Neural cell (in vitro differentiated cells): ENCODE measurements around the gene POLK. TPM values are rescaled to one million over a fixed set of nuclear protein-coding genes. Genes with fewer than 3 reads are reported as not detected.
"Not testable (repeated sequence)": the region's sequence is repeated elsewhere in the genome, so short reads cannot be mapped to it uniquely, and the experiment has no call there.

Source experiments
- H2AFZ ChIP-seq: fragments of 200-600, 300-800 bp; sonication (generic), shearing (Covaris generic); 2 replicates; pipeline ENCODE4 v1.6.0; 2014; ENCODE audit warnings: low read depth, mild to moderate bottlenecking, antibody characterized with exemption, low read length, moderate library complexity
- H3F3A ChIP-seq: fragments of 200-600 bp; shearing (Covaris generic); 2 replicates; pipeline ENCODE4 v1.6.1; 2016; ENCODE audit warnings: mild to moderate bottlenecking, moderate library complexity, mixed read lengths, antibody characterized with exemption, low read length; ENCODE audit not compliant: insufficient read depth, poor library complexity, severe bottlenecking
- H3K27ac ChIP-seq: fragments of 200-600, 300-800 bp; sonication (generic), shearing (Covaris generic); 2 replicates; pipeline ENCODE4 v1.5.1; 2014; ENCODE audit warnings: mild to moderate bottlenecking, low read length, moderate library complexity
- H3K27me3 ChIP-seq: fragments of 300-800, 200-600 bp; sonication (generic), shearing (Covaris generic); 2 replicates; pipeline ENCODE4 v1.6.0; 2014; ENCODE audit warnings: mild to moderate bottlenecking, low read depth, low read length, moderate library complexity; ENCODE audit not compliant: insufficient read depth
- H3K36me3 ChIP-seq: fragments of 300-800, 200-600 bp; sonication (generic), shearing (Covaris generic); 2 replicates; pipeline ENCODE4 v1.5.1; 2014; ENCODE audit warnings: mild to moderate bottlenecking, antibody characterized with exemption, low read length, moderate library complexity; ENCODE audit not compliant: insufficient read depth
- H3K4me2 ChIP-seq: fragments of 300-800, 200-600 bp; sonication (generic), shearing (Covaris generic); 2 replicates; pipeline ENCODE4 v1.6.0; 2014; ENCODE audit warnings: mild to moderate bottlenecking, low read length
- H3K4me3 ChIP-seq: fragments of 300-800, 200-600 bp; sonication (generic), shearing (Covaris generic); 2 replicates; pipeline ENCODE4 v1.5.1; 2014; ENCODE audit warnings: mild to moderate bottlenecking, low read length, moderate library complexity
- H3K79me2 ChIP-seq: fragments of 200-600 bp; shearing (Covaris generic); replicated peaks from 2 replicates; pipeline ENCODE4 v1.6.0; 2014; ENCODE audit warnings: mild to moderate bottlenecking, low read length, moderate library complexity; ENCODE audit not compliant: insufficient read depth
- H3K9ac ChIP-seq: fragments of 300-800, 200-600 bp; sonication (generic), shearing (Covaris generic); 2 replicates; pipeline ENCODE4 v1.6.1; 2016; ENCODE audit warnings: mild to moderate bottlenecking, low read length, mixed read lengths
- H3K9me2 ChIP-seq: fragments of 200-600 bp; shearing (Covaris generic); 2 replicates; pipeline ENCODE4 v1.6.1; 2016; ENCODE audit warnings: mild to moderate bottlenecking, low read length, mixed read lengths; ENCODE audit not compliant: insufficient read depth
- H3K9me3 ChIP-seq: fragments of 200-600, 300-800 bp; sonication (generic), shearing (Covaris generic); 2 replicates; pipeline ENCODE4 v1.6.1; 2016; ENCODE audit warnings: mild to moderate bottlenecking, mixed run types, low read length, moderate library complexity, mixed read lengths
- H4K20me1 ChIP-seq: fragments of 200-600 bp; shearing (Covaris generic); 2 replicates; pipeline ENCODE4 v1.6.1; 2016; ENCODE audit warnings: mild to moderate bottlenecking, mixed run types; ENCODE audit not compliant: insufficient read depth
- CTCF ChIP-seq: fragments of 450-650 bp; IDR thresholded peaks from 2 replicates; pipeline ENCODE4 v1.5.1; 2014; ENCODE audit warnings: antibody characterized with exemption, mild to moderate bottlenecking, moderate library complexity; ENCODE audit not compliant: poor library complexity, severe bottlenecking
- EP300 ChIP-seq: fragments of 450-650 bp; conservative IDR thresholded peaks from 2 replicates; pipeline ENCODE4 v1.6.1; 2014; ENCODE audit warnings: antibody characterized with exemption, mild to moderate bottlenecking, moderate library complexity; ENCODE audit not compliant: poor library complexity, severe bottlenecking
- EZH2 ChIP-seq: fragments of 200-600, 300-800 bp; shearing (Covaris generic), sonication (generic); IDR thresholded peaks from 2 replicates; pipeline ENCODE4 v1.6.1; 2014; ENCODE audit warnings: antibody characterized with exemption, low read length, borderline replicate concordance, mild to moderate bottlenecking; ENCODE audit not compliant: insufficient read depth, poor library complexity, severe bottlenecking
- MXI1 ChIP-seq: fragments of 450-650 bp; conservative IDR thresholded peaks from 2 replicates; pipeline ENCODE4 v1.6.1; 2014; ENCODE audit warnings: antibody characterized with exemption, mild to moderate bottlenecking; ENCODE audit not compliant: poor library complexity, severe bottlenecking
- POLR2AphosphoS5 ChIP-seq: IDR thresholded peaks from 2 replicates; pipeline ENCODE4 v1.6.1; 2012
- RAD21 ChIP-seq: fragments of 450-650 bp; conservative IDR thresholded peaks from 2 replicates; pipeline ENCODE4 v1.6.1; 2014; ENCODE audit warnings: antibody characterized with exemption, mild to moderate bottlenecking, moderate library complexity
- REST ChIP-seq: IDR thresholded peaks from 2 replicates; pipeline ENCODE4 v1.6.1; 2012; ENCODE audit warnings: borderline replicate concordance
- SMC3 ChIP-seq: fragments of 450-650 bp; conservative IDR thresholded peaks from 2 replicates; pipeline ENCODE4 v1.6.1; 2014; ENCODE audit warnings: antibody characterized with exemption, mild to moderate bottlenecking, moderate library complexity; ENCODE audit not compliant: poor library complexity
- TAF1 ChIP-seq: IDR thresholded peaks from 2 replicates; pipeline ENCODE4 v1.6.1; 2012; ENCODE audit warnings: low read depth
- polyA plus RNA-seq: library from polyadenylated mRNA; depleted of rRNA; stranded (reverse); fragments of >200 nt; gene quantifications from 2 replicates; pipeline ENCODE4 v1.2.3, GENCODE V29; 2014

POLK gene
- polyA plus RNA-seq, 1 donor from 2014 or later = 36.4 TPM

- no peaks in the 10 kb centered on the region for H3K9me3 ChIP-seq
- H3K36me3 ChIP-seq = no peaks in the 10 kb centered on the region
- no peak overlapping the region for H3K4me2 ChIP-seq
- H3K79me2 ChIP-seq = no peaks in the 10 kb centered on the region
- H3K9ac ChIP-seq = no peak overlapping the region
- H3K9me2 ChIP-seq = no peaks in the 10 kb centered on the region
- no peaks in the 10 kb centered on the region for H3F3A ChIP-seq
- H3K27me3 ChIP-seq = no peaks in the 10 kb centered on the region
- H3K4me3 ChIP-seq = no peak overlapping the region
- H3K27ac ChIP-seq = no peak overlapping the region
- TF ChIP-seq SMC3 (no peak), EP300 (no peak), POLR2AphosphoS5 (no peak), TAF1 (no peak), RAD21 (no peak), MXI1 (no peak), CTCF (no peak), EZH2 (no peak), REST (no peak)
- no peaks in the 10 kb centered on the region for H4K20me1 ChIP-seq
- H2AFZ ChIP-seq = no peak overlapping the region
These were observed 59.9 kb downstream of the POLK start for GRCh38 chr5:75571547-75571946.

- Histone ChIP-seq H4K20me1 (no peaks in the 10 kb centered on the region), H3K36me3 (no peaks in the 10 kb centered on the region), H3K27ac (no peak overlapping the region), H3F3A (no peaks in the 10 kb centered on the region), H3K4me2 (no peak overlapping the region), H3K9ac (no peak overlapping the region), H3K27me3 (no peaks in the 10 kb centered on the region), H3K9me3 (no peaks in the 10 kb centered on the region), H3K4me3 (no peak overlapping the region), H3K9me2 (no peaks in the 10 kb centered on the region), H2AFZ (no peak overlapping the region), H3K79me2 (no peaks in the 10 kb centered on the region)
- no peak for TF ChIP-seq MXI1
- no peak for TF ChIP-seq REST
- TF ChIP-seq SMC3 = no peak
- TF ChIP-seq POLR2AphosphoS5 = no peak
- no peak for TF ChIP-seq RAD21
- TF ChIP-seq EP300 = no peak
These were observed 63.1 kb downstream of the POLK start for GRCh38 chr5:75574791-75575190.

GRCh38 chr5:75578280-75578679, 66.6 kb downstream of the POLK start:
- not testable (repeated sequence) for H3K27me3 ChIP-seq, H3K27ac ChIP-seq, H4K20me1 ChIP-seq, H3F3A ChIP-seq, H3K36me3 ChIP-seq, H3K9me3 ChIP-seq, H3K79me2 ChIP-seq, H3K4me2 ChIP-seq, H3K9ac ChIP-seq, H2AFZ ChIP-seq, H3K9me2 ChIP-seq, H3K4me3 ChIP-seq
